Hepatocyte (in vitro differentiated cells): ENCODE measurements around the gene SH2D7.

Experiments
- CTCF ChIP-seq: fragments of 200-600 bp; sonication (generic); IDR thresholded peaks from 2 replicates; pipeline ENCODE4 v1.5.1; 2016; ENCODE audit warnings: antibody characterized with exemption, mild to moderate bottlenecking; ENCODE audit not compliant: poor library complexity
- EZH2 ChIP-seq: fragments of 200-600 bp; sonication (generic); IDR thresholded peaks from 2 replicates; pipeline ENCODE4 v1.6.1; 2016; ENCODE audit warnings: antibody characterized with exemption, mild to moderate bottlenecking, borderline replicate concordance
- EZH2phosphoT487 ChIP-seq: fragments of 200-600 bp; sonication (generic); IDR thresholded peaks from one replicate; pipeline ENCODE4 v1.6.1; 2018; ENCODE audit warnings: antibody characterized with exemption, mild to moderate bottlenecking, low read depth, moderate library complexity; ENCODE audit not compliant: unreplicated experiment, severe bottlenecking

GRCh38 chr15:78092261-78093041 lies at the start of gene SH2D7:
- TF ChIP-seq EZH2 (no peak), CTCF (no peak), EZH2phosphoT487 (no peak)
